Keratinocyte (primary cell): ENCODE results near the gene FOCAD.

Experiments used
- CTCF ChIP-seq, 3 experiments: IDR thresholded peaks in 1 of 3; conservative IDR thresholded peaks in 1 of 3; optimal IDR thresholded peaks in 1 of 3; 2 replicates in 2 of 3; 3 replicates in 1 of 3; pipeline versions ENCODE3 to v1.5.1; 2011; ENCODE audit warnings: low read length in 3 of 3, mild to moderate bottlenecking in 3 of 3, moderate library complexity in 2 of 3, control low read depth in 1 of 3, inconsistent platforms in 1 of 3; ENCODE audit not compliant: insufficient read depth in 2 of 3; ENCODE audit errors: extremely low read depth in 1 of 3
- EZH2 ChIP-seq: IDR thresholded peaks from one replicate; pipeline ENCODE4 v1.6.1; 2012; ENCODE audit warnings: inconsistent platforms, mild to moderate bottlenecking, low read length, moderate library complexity

- TF ChIP-seq CTCF (optimal IDR thresholded peaks at IDR 0.05 in 1 of 3, IDR thresholded peaks at IDR 0.05 in 1 of 3, conservative IDR thresholded peaks at IDR 0.05 in 1 of 3; ENCODE audit: extremely low read depth in 1 of 3, insufficient read depth in 2 of 3, low read length in 3 of 3) (no peak), EZH2 (no peak)
Observed at GRCh38 chr9:20940447-20941173, 256.6 kb downstream of the FOCAD start.
